H1 (cell line): ENCODE measurements around the gene CPT1A. TPM values are rescaled to one million over a fixed set of nuclear protein-coding genes. Genes with fewer than 3 reads are reported as not detected.

Experiments used
- CTCF ChIA-PET: fragments of 300-600 bp; sonication (Branson Sonifier 250); formaldehyde crosslinking; loops from one replicate; lab custom pipeline; 2021; ENCODE audit not compliant: partially characterized antibody; lab: Charles Lee
- POLR2A ChIA-PET: fragments of 300-600 bp; sonication (Branson Sonifier 250); formaldehyde crosslinking; loops from one replicate; lab custom pipeline; 2021; ENCODE audit warnings: inconsistent platforms; ENCODE audit not compliant: partially characterized antibody; lab: Charles Lee
- DNase-seq, 2 experiments: peaks; one replicate each; pipeline versions ENCODE4 v3.0.0 to v3.0.0-alpha.2; 2010 to 2022; ENCODE audit warnings: low spot score in 2 of 2, low read depth in 1 of 2, mixed read lengths in 1 of 2
- FAIRE-seq: peaks from 2 replicates; lab custom pipeline; 2011; peaks lifted over from hg19 to GRCh38; lab: Jason Lieb, UNC
- H2AFZ ChIP-seq: 2 replicates; pipeline ENCODE4 v1.8.1; 2012; ENCODE audit warnings: low read length, inconsistent platforms
- H2AK5ac ChIP-seq: 2 replicates; pipeline ENCODE4 v1.6.1; 2013; ENCODE audit warnings: low read depth, low read length
- H2BK120ac ChIP-seq: replicated peaks from 2 replicates; pipeline ENCODE3; 2013; ENCODE audit warnings: low read depth, low read length, inconsistent platforms
- H2BK12ac ChIP-seq: 2 replicates; pipeline ENCODE4 v1.6.1; 2013; ENCODE audit warnings: low read depth, low read length
- H2BK15ac ChIP-seq: 2 replicates; pipeline ENCODE4 v1.6.1; 2013; ENCODE audit warnings: low read length
- H2BK20ac ChIP-seq: 2 replicates; pipeline ENCODE4 v1.6.1; 2013; ENCODE audit warnings: low read length
- H2BK5ac ChIP-seq: 2 replicates; pipeline ENCODE4 v1.6.1; 2013; ENCODE audit warnings: low read depth, low read length
- H3K14ac ChIP-seq: 2 replicates; pipeline ENCODE4 v1.6.1; 2013; ENCODE audit warnings: inconsistent platforms; ENCODE audit not compliant: insufficient read length
- H3K18ac ChIP-seq: 2 replicates; pipeline ENCODE4 v1.6.1; 2013; ENCODE audit warnings: low read length; ENCODE audit errors: extremely low read depth
- H3K23ac ChIP-seq: 2 replicates; pipeline ENCODE4 v1.6.1; 2013; ENCODE audit warnings: inconsistent platforms; ENCODE audit not compliant: insufficient read length
- H3K23me2 ChIP-seq: 2 replicates; pipeline ENCODE4 v1.6.1; 2013; ENCODE audit warnings: low read depth, low read length
- H3K27ac ChIP-seq: 2 replicates; pipeline ENCODE4 v1.6.1; 2011; ENCODE audit warnings: low read depth, low read length, inconsistent platforms
- H3K27me3 ChIP-seq, 4 experiments: replicated peaks in 1 of 4; 1 replicate in 1 of 4; 2 replicates in 3 of 4; pipeline versions ENCODE4 v1.6.1 to v1.8.1; 2011 to 2013; ENCODE audit warnings: low read length in 3 of 4, mild to moderate bottlenecking in 3 of 4, inconsistent platforms in 2 of 4, mixed read lengths in 2 of 4, moderate library complexity in 1 of 4; ENCODE audit not compliant: control insufficient read depth in 3 of 4, insufficient read depth in 3 of 4; ENCODE audit errors: extremely low read depth in 1 of 4
- H3K36me3 ChIP-seq, 4 experiments: 2 replicates each; pipeline versions ENCODE4 v1.6.1 to v1.8.1; 2011 to 2013; ENCODE audit warnings: mild to moderate bottlenecking in 4 of 4, low read length in 3 of 4, moderate library complexity in 2 of 4, control low read depth in 1 of 4, inconsistent platforms in 1 of 4; ENCODE audit not compliant: insufficient read depth in 4 of 4, control insufficient read depth in 2 of 4
- H3K4ac ChIP-seq: replicated peaks from 2 replicates; pipeline ENCODE3; 2013; ENCODE audit warnings: low read length, low read depth, mixed read lengths, inconsistent platforms; ENCODE audit not compliant: insufficient read length
- H3K4me1 ChIP-seq, 4 experiments: replicated peaks in 1 of 4; 1 replicate in 1 of 4; 2 replicates in 3 of 4; pipeline versions ENCODE4 v1.6.1 to v1.8.1; 2011 to 2013; ENCODE audit warnings: low read length in 3 of 4, inconsistent platforms in 2 of 4, mixed read lengths in 1 of 4; ENCODE audit not compliant: insufficient read depth in 4 of 4, control insufficient read depth in 3 of 4
- H3K4me2 ChIP-seq, 2 experiments: 2 replicates each; pipeline versions ENCODE4 v1.6.1 to v1.8.1; 2011 to 2013; ENCODE audit warnings: low read depth in 2 of 2, low read length in 2 of 2, control low read depth in 1 of 2, inconsistent platforms in 1 of 2, mild to moderate bottlenecking in 1 of 2; ENCODE audit not compliant: insufficient read depth in 1 of 2
- H3K4me3 ChIP-seq, 4 experiments: fragments of 200-600, 300-600 bp in 1 of 4; sonication (generic), shearing (Covaris generic), sonication (Bioruptor Twin) in 1 of 4; 2 replicates each; pipeline versions ENCODE4 v1.5.1 to v1.8.1; 2011 to 2016; ENCODE audit warnings: low read length in 4 of 4, low read depth in 3 of 4, control low read depth in 2 of 4, inconsistent platforms in 2 of 4, mild to moderate bottlenecking in 2 of 4, mixed read lengths in 1 of 4, moderate library complexity in 1 of 4; ENCODE audit not compliant: insufficient read depth in 2 of 4; ENCODE audit errors: extremely low read depth in 1 of 4
- H3K56ac ChIP-seq: replicated peaks from 2 replicates; pipeline ENCODE3; 2013; ENCODE audit warnings: low read depth, mild to moderate bottlenecking, mixed read lengths, low read length, inconsistent platforms; ENCODE audit not compliant: insufficient read length
- H3K79me1 ChIP-seq: 2 replicates; pipeline ENCODE4 v1.6.1; 2013; ENCODE audit warnings: low read depth, low read length, control low read depth
- H3K79me2 ChIP-seq, 2 experiments: 2 replicates each; pipeline versions ENCODE4 v1.6.1 to v1.8.1; 2012 to 2013; ENCODE audit warnings: low read length in 2 of 2, mild to moderate bottlenecking in 2 of 2, inconsistent platforms in 1 of 2; ENCODE audit not compliant: insufficient read depth in 2 of 2, control insufficient read depth in 1 of 2
- H3K9ac ChIP-seq, 4 experiments: replicated peaks in 1 of 4; 1 replicate in 1 of 4; 2 replicates in 3 of 4; pipeline versions ENCODE4 v1.6.1 to v1.8.1; 2011 to 2013; ENCODE audit warnings: low read depth in 3 of 4, low read length in 3 of 4, control low read depth in 2 of 4, mild to moderate bottlenecking in 2 of 4, moderate library complexity in 2 of 4, inconsistent platforms in 1 of 4; ENCODE audit errors: extremely low read depth in 1 of 4
- H3K9me3 ChIP-seq, 2 experiments: 2 replicates each; pipeline versions ENCODE4 v1.6.1 to v1.8.1; 2012 to 2013; ENCODE audit warnings: mild to moderate bottlenecking in 2 of 2, moderate library complexity in 2 of 2, control low read depth in 1 of 2, inconsistent platforms in 1 of 2, low read depth in 1 of 2, low read length in 1 of 2, mixed read lengths in 1 of 2; ENCODE audit not compliant: insufficient read depth in 2 of 2
- H4K20me1 ChIP-seq, 2 experiments: replicated peaks in 1 of 2; 2 replicates each; pipeline versions ENCODE3 to v1.8.1; 2011 to 2013; ENCODE audit warnings: inconsistent platforms in 2 of 2, low read length in 2 of 2, mild to moderate bottlenecking in 1 of 2; ENCODE audit not compliant: insufficient read depth in 2 of 2, control insufficient read depth in 1 of 2
- H4K5ac ChIP-seq: 2 replicates; pipeline ENCODE4 v1.6.1; 2013; ENCODE audit warnings: low read length, low read depth, mixed read lengths, inconsistent platforms; ENCODE audit not compliant: insufficient read length
- H4K8ac ChIP-seq: 2 replicates; pipeline ENCODE4 v1.8.0; 2013; ENCODE audit warnings: mild to moderate bottlenecking, moderate library complexity, low read length, inconsistent platforms; ENCODE audit not compliant: insufficient read depth; ENCODE audit errors: extremely low read depth
- H4K91ac ChIP-seq: replicated peaks from 2 replicates; pipeline ENCODE3; 2013; ENCODE audit warnings: low read length, mixed read lengths, inconsistent platforms; ENCODE audit not compliant: insufficient read length
- CREB1 ChIP-seq: IDR thresholded peaks from 2 replicates; pipeline ENCODE4 v1.6.1; 2012; ENCODE audit warnings: inconsistent platforms
- EZH2 ChIP-seq: fragments of 200-600 bp; sonication (generic); IDR thresholded peaks from 2 replicates; pipeline ENCODE4 v1.7.1; 2012; ENCODE audit warnings: low read depth, mild to moderate bottlenecking, moderate library complexity, low read length, inconsistent platforms; ENCODE audit not compliant: severe bottlenecking
- GABPA ChIP-seq: IDR thresholded peaks from 2 replicates; pipeline ENCODE4 v1.6.1; 2011; ENCODE audit warnings: mild to moderate bottlenecking, low read length, moderate library complexity, borderline replicate concordance; ENCODE audit not compliant: insufficient read depth
- JUN ChIP-seq: IDR thresholded peaks from 2 replicates; pipeline ENCODE4 v1.6.1; 2011; ENCODE audit warnings: low read depth, mild to moderate bottlenecking, improper control_type of control experiment, low read length
- SIRT6 ChIP-seq: IDR thresholded peaks from one replicate; pipeline ENCODE4 v1.7.1; 2012; ENCODE audit warnings: low read length, inconsistent platforms
- SP4 ChIP-seq: IDR thresholded peaks from 2 replicates; pipeline ENCODE4 v1.6.1; 2012; ENCODE audit warnings: low read length, inconsistent platforms
- SRF ChIP-seq: IDR thresholded peaks from 2 replicates; pipeline ENCODE4 v1.6.1; 2011; ENCODE audit warnings: mild to moderate bottlenecking, low read depth, low read length, moderate library complexity
- TEAD4 ChIP-seq: IDR thresholded peaks from 2 replicates; pipeline ENCODE4 v1.6.1; 2012; ENCODE audit warnings: low read depth, low read length, inconsistent platforms, mixed read lengths
- WGBS, 2 experiments: shearing (Covaris generic) in 1 of 2; methylation state at CpG; one replicate each; pipeline versions ENCODE4 v1.1.6 to v1.1.7; 2013 to 2015; ENCODE audit warnings: low lambda C conversion rate in 2 of 2, mixed read lengths in 2 of 2, inconsistent platforms in 1 of 2, low coverage in 1 of 2, missing lambda C conversion rate in 1 of 2; ENCODE audit not compliant: insufficient replicate concordance in 2 of 2, insufficient coverage in 1 of 2, insufficient read length in 1 of 2; ENCODE audit errors: extremely low coverage in 1 of 2, missing lambda C conversion rate in 1 of 2; 5-methylcytosine and 5-hydroxymethylcytosine counted together
- polyA plus RNA-seq, 7 experiments: library from polyadenylated mRNA; depleted of rRNA in 3 of 7; stranded (reverse) in 5 of 7; unstranded in 2 of 7; fragments of >200 nt in 5 of 7; fragments of 200-250 nt in 2 of 7; gene quantifications; 1 replicate in 5 of 7; 2 replicates in 1 of 7; 4 replicates in 1 of 7; pipeline versions ENCODE4 v1.2.1 to v1.2.3, GENCODE V29; 2011 to 2013; ENCODE audit warnings: missing spikeins in 2 of 7, mixed read lengths in 2 of 7
- total RNA-seq: library from RNA; stranded (reverse); fragmentation: NEBNext Ultra II Directional; extraction: Animal tissue kit (Norgen Biotek cat#: 25700); gene quantifications from 2 replicates; pipeline ENCODE4 v1.2.1, GENCODE V29; 2021
- TF ChIP-seq, protein P1 (sequence below): IDR thresholded peaks from 2 replicates; pipeline ENCODE4 v1.6.1; 2012; ENCODE audit warnings: inconsistent platforms

The CPT1A gene
- total and polyA plus RNA-seq, 2 of the 8 experiments (the other 6 are each of a cell fraction or from before 2014, with no cell fraction given), result 2.9 to 12.2 TPM

DNA sequence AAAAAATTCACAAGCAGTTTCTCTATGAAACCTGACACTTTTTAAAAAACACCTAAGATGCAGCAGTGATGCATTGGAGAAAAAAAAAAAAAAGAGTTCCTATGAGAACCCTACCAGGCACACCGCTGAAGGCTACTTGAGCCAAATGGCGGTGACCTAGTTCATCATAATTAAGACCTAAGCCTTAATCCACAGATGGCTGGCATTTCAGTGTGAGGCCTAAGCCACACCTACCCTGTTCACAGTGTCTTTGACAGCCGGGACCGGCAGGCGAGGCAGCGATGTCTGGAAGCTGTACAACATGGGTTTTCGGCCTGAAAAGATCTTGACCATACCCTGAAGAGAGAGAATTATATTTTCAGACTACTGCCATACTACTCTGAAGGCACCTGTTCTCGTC, 38.0 kb downstream of the CPT1A start:
- no peaks in the 10 kb centered on the region for H3K4me1 ChIP-seq
- no peak overlapping the region for H3K4me3 ChIP-seq
- H3K36me3 ChIP-seq, result no peaks in the 10 kb centered on the region; a peak in 1 of 8 replicates
- H3K9ac ChIP-seq, result no peak overlapping the region
- no peaks in the 10 kb centered on the region for H3K79me1 ChIP-seq
- no peak overlapping the region for H2BK12ac ChIP-seq
- H3K18ac ChIP-seq, result no peak overlapping the region
- no peak overlapping the region for H2BK120ac ChIP-seq
- no peak for DNase-seq
- H3K4ac ChIP-seq, result no peak overlapping the region
- no peak overlapping the region for H2BK15ac ChIP-seq
- no peak for TF ChIP-seq SRF
- TF ChIP-seq CREB1, result no peak
- no peak for TF ChIP-seq TEAD4
- no peak for TF ChIP-seq SP4
- TF ChIP-seq JUN, result no peak
- TF ChIP-seq SIRT6, result no peak
- TF ChIP-seq GABPA, result no peak
- TF ChIP-seq, protein P1, sequence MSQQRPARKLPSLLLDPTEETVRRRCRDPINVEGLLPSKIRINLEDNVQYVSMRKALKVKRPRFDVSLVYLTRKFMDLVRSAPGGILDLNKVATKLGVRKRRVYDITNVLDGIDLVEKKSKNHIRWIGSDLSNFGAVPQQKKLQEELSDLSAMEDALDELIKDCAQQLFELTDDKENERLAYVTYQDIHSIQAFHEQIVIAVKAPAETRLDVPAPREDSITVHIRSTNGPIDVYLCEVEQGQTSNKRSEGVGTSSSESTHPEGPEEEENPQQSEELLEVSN, result no peak
- TF ChIP-seq EZH2, result no peak
- 87% methylated on average over 8 of the region's 8 CpGs; no CpG with 5 or more reads in 1 of the 2 experiments for WGBS, 2 experiments
- no peak overlapping the region for H2BK20ac ChIP-seq
- no peak overlapping the region for H3K27ac ChIP-seq
- H3K56ac ChIP-seq, result no peak overlapping the region
- H3K23ac ChIP-seq, result no peak overlapping the region
- FAIRE-seq, result no peak
- no peaks in the 10 kb centered on the region for H3K23me2 ChIP-seq
- no peaks in the 10 kb centered on the region for H3K27me3 ChIP-seq
- no peak overlapping the region for H4K91ac ChIP-seq
- H4K20me1 ChIP-seq, result no peaks in the 10 kb centered on the region
- H3K9me3 ChIP-seq, result no peaks in the 10 kb centered on the region
- H2BK5ac ChIP-seq, result no peak overlapping the region
- no peak overlapping the region for H3K14ac ChIP-seq
- H3K79me2 ChIP-seq, result no peaks in the 10 kb centered on the region
- no peak overlapping the region for H2AK5ac ChIP-seq
- H4K8ac ChIP-seq, result no peak overlapping the region
- H2AFZ ChIP-seq, result no peak overlapping the region
- ChIA-PET CTCF (interaction anchor here (0.6 to 8.7 kb wide), 4 partner anchors 10 to 194 kb away, joined by 3 to 63 read pairs (median 4); no protein-coding TSS in a partner anchor), POLR2A (no interaction called here)
- no peak overlapping the region for H4K5ac ChIP-seq
- H3K4me2 ChIP-seq, result no peak overlapping the region
